Thymus (tissue), 11 donors: ENCODE measurements around the gene GRPEL2. TPM values are rescaled to one million over a fixed set of nuclear protein-coding genes. Genes with fewer than 3 reads are reported as not detected.

ENCODE experiments used
- DNase-seq, 9 donors: peaks; one replicate each; pipeline ENCODE4 v3.0.0-alpha.2; 2013; ENCODE audit warnings: low spot score in 9 of 9, low read depth in 6 of 9, missing footprints in 1 of 9
- H3K27ac ChIP-seq, 2 donors: one replicate each; pipeline ENCODE4 v1.5.1; 2013; ENCODE audit warnings: control low read depth in 1 of 2, low read depth in 1 of 2, low read length in 1 of 2, mild to moderate bottlenecking in 1 of 2, moderate library complexity in 1 of 2
- H3K27me3 ChIP-seq, 2 donors: one replicate each; pipeline ENCODE4 v1.5.1; 2013; ENCODE audit warnings: low read length in 1 of 2; ENCODE audit not compliant: control insufficient read depth in 2 of 2, insufficient read depth in 1 of 2
- H3K36me3 ChIP-seq, 2 donors: one replicate each; pipeline ENCODE4 v1.5.1; 2013; ENCODE audit warnings: low read length in 1 of 2, mild to moderate bottlenecking in 1 of 2, moderate library complexity in 1 of 2; ENCODE audit not compliant: control insufficient read depth in 2 of 2, insufficient read depth in 2 of 2
- H3K4me1 ChIP-seq, 2 donors: one replicate each; pipeline ENCODE4 v1.5.1; 2013; ENCODE audit warnings: low read length in 2 of 2; ENCODE audit not compliant: control insufficient read depth in 2 of 2, insufficient read depth in 2 of 2
- H3K4me3 ChIP-seq, 2 donors: one replicate each; pipeline ENCODE4 v1.5.1; 2013; ENCODE audit warnings: low read length in 2 of 2, control low read depth in 1 of 2, mild to moderate bottlenecking in 1 of 2
- H3K9me3 ChIP-seq, 2 donors: one replicate each; pipeline ENCODE4 v1.5.1; 2013; ENCODE audit warnings: low read length in 1 of 2, mild to moderate bottlenecking in 1 of 2; ENCODE audit not compliant: control insufficient read depth in 2 of 2, insufficient read depth in 1 of 2
- WGBS: extraction: QIAGEN DNeasy Blood & Tissue Kit; methylation state at CpG from one replicate; pipeline ENCODE4 v1.1.7; 2013; 5-methylcytosine and 5-hydroxymethylcytosine counted together
- polyA plus RNA-seq: library from polyadenylated mRNA; stranded (reverse); fragments of 200-250 nt; gene quantifications from one replicate; pipeline ENCODE4 v1.2.3, GENCODE V29; 2013
- total RNA-seq: library from RNA; stranded (reverse); fragments of 120-200 nt; gene quantifications from one replicate; pipeline ENCODE4 v1.2.4, GENCODE V29; 2013
- donor health status: healthy.

GRPEL2 gene
- total and polyA plus RNA-seq, 2 donors, result 9.5 to 13.2 TPM

GRCh38 chr5:149344151-149344550, 1.1 kb upstream of the GRPEL2 start:
- 93% methylated on average over 2 of the region's 2 CpGs for WGBS
- no peak overlapping the region for H3K4me3 ChIP-seq
- H3K27me3 ChIP-seq, result no peaks in the 10 kb centered on the region
- no peak overlapping the region for H3K27ac ChIP-seq
- H3K36me3 ChIP-seq, result peaks cover 5 to 17% of the 10 kb centered on the region in 2 donors
- H3K9me3 ChIP-seq, result no peaks in the 10 kb centered on the region
- peaks cover 11 to 38% of the 10 kb centered on the region in 2 donors for H3K4me1 ChIP-seq
- DNase-seq, result no peak

GRCh38 chr5:149345892-149346222, 558 bp downstream of the GRPEL2 start:
- Histone ChIP-seq H3K4me3 (peak overlapping the region; percentile 80 to 91), H3K36me3 (peaks cover 18 to 34% of the 10 kb centered on the region in 2 donors), H3K27me3 (no peaks in the 10 kb centered on the region), H3K4me1 (peaks cover 11 to 38% of the 10 kb centered on the region in 2 donors), H3K9me3 (no peaks in the 10 kb centered on the region), H3K27ac (peak overlapping the region; percentile 6 to 74)
- WGBS, result 5% methylated on average over 11 of the region's 11 CpGs
- DNase-seq, result no peak

- Histone ChIP-seq H3K27me3 (no peaks in the 10 kb centered on the region), H3K27ac (no peak overlapping the region), H3K9me3 (no peaks in the 10 kb centered on the region), H3K36me3 (peaks cover 30 to 60% of the 10 kb centered on the region in 2 donors), H3K4me1 (peaks cover 11 to 38% of the 10 kb centered on the region in 2 donors), H3K4me3 (no peak overlapping the region)
- 45% methylated on average over 1 of the region's 1 CpG for WGBS
- DNase-seq, result peak in 3 of 9 donors; percentile 39 to 62 (median 40)
Observed at GRCh38 chr5:149348518-149348917, 3.2 kb downstream of the GRPEL2 start.

- no peak for DNase-seq
- H3K27me3 ChIP-seq, result no peaks in the 10 kb centered on the region
- H3K4me1 ChIP-seq, result peaks cover 11 to 36% of the 10 kb centered on the region in 2 donors
- H3K9me3 ChIP-seq, result no peaks in the 10 kb centered on the region
- no peak overlapping the region for H3K27ac ChIP-seq
- 96% methylated on average over 4 of the region's 4 CpGs for WGBS
- H3K4me3 ChIP-seq, result no peak overlapping the region
- peaks cover 30 to 68% of the 10 kb centered on the region in 2 donors for H3K36me3 ChIP-seq
Observed at GRCh38 chr5:149349382-149349781, 4.1 kb downstream of the GRPEL2 start.

- H3K36me3 ChIP-seq, result peaks cover 44 to 78% of the 10 kb centered on the region in 2 donors
Observed at GRCh38 chr5:149352169-149352568, 6.9 kb downstream of the GRPEL2 start.

GRCh38 chr5:149353911-149354310, 8.6 kb downstream of the GRPEL2 start:
- Histone ChIP-seq H3K4me1 (peaks cover 4 to 15% of the 10 kb centered on the region in 2 donors), H3K27me3 (no peaks in the 10 kb centered on the region), H3K9me3 (peaks cover 0 to 1% of the 10 kb centered on the region in 2 donors), H3K4me3 (no peak overlapping the region), H3K36me3 (peaks cover 41 to 64% of the 10 kb centered on the region in 2 donors), H3K27ac (no peak overlapping the region)
- no peak for DNase-seq
- 98% methylated on average over 2 of the region's 2 CpGs for WGBS

More at GRCh38 chr5:149352169-149352568, 6.9 kb downstream of the GRPEL2 start:
- peaks cover 2 to 18% of the 10 kb centered on the region in 2 donors for H3K4me1 ChIP-seq
- no peak for DNase-seq
- no peaks in the 10 kb centered on the region for H3K27me3 ChIP-seq
- WGBS, result 97% methylated on average over 4 of the region's 4 CpGs
- no peak overlapping the region for H3K27ac ChIP-seq
- no peaks in the 10 kb centered on the region for H3K9me3 ChIP-seq
- no peak overlapping the region for H3K4me3 ChIP-seq

- WGBS, result 98% methylated on average over 1 of the region's 1 CpG
- Histone ChIP-seq H3K27me3 (no peaks in the 10 kb centered on the region), H3K4me1 (peaks cover 4 to 21% of the 10 kb centered on the region in 2 donors), H3K27ac (no peak overlapping the region), H3K36me3 (peaks cover 27 to 47% of the 10 kb centered on the region in 2 donors), H3K9me3 (peaks cover 0 to 1% of the 10 kb centered on the region in 2 donors), H3K4me3 (no peak overlapping the region)
- DNase-seq, result no peak
Observed at GRCh38 chr5:149355688-149356087, 10.4 kb downstream of the GRPEL2 start.

GRCh38 chr5:149356391-149356790, 11.1 kb downstream of the GRPEL2 start:
- no peak overlapping the region for H3K4me3 ChIP-seq
- H3K36me3 ChIP-seq, result peaks cover 21 to 40% of the 10 kb centered on the region in 2 donors
- peaks cover 4 to 23% of the 10 kb centered on the region in 2 donors for H3K4me1 ChIP-seq
- DNase-seq, result no peak
- H3K9me3 ChIP-seq, result peaks cover 0 to 1% of the 10 kb centered on the region in 2 donors
- 98% methylated on average over 8 of the region's 8 CpGs for WGBS
- H3K27me3 ChIP-seq, result no peaks in the 10 kb centered on the region
- no peak overlapping the region for H3K27ac ChIP-seq

- Histone ChIP-seq H3K27ac (peak within 1 kb of the TSS; percentile 10 to 70), H3K4me1 (peaks cover 4 to 23% of the 10 kb centered on the region in 2 donors), H3K9me3 (peaks cover 0 to 1% of the 10 kb centered on the region in 2 donors), H3K27me3 (no peaks in the 10 kb centered on the region), H3K36me3 (peaks cover 14 to 28% of the 10 kb centered on the region in 2 donors), H3K4me3 (peak within 1 kb of the TSS; percentile 75 to 79)
- peak; percentile 76 to 95 (median 83) for DNase-seq
- 3% methylated on average over 61 of the region's 61 CpGs for WGBS
Observed at GRCh38 chr5:149357370-149358293, 12.3 kb downstream of the GRPEL2 start, which contains the start of gene PCYOX1L. PCYOX1L (plus strand) TSS chr5:149358046; CDS start chr5:149358069, 23 bp downstream.
